Femur (tissue), 1 donor: ENCODE data around the gene SH2D6.
"Not testable (repeated sequence)": the region's sequence is repeated elsewhere in the genome, so short reads cannot be mapped to it uniquely, and the experiment has no call there.

Source experiments
- DNase-seq: peaks from one replicate; pipeline ENCODE4 v3.0.0-alpha.2; 2017

The SH2D6 gene

GRCh38 chr2:85422072-85422457, 3.6 kb downstream of the SH2D6 start:
- no peak for DNase-seq

- no peak for DNase-seq
Observed at GRCh38 chr2:85423525-85423924, 5.0 kb downstream of the SH2D6 start.

- DNase-seq: no peak
Observed at GRCh38 chr2:85425588-85425987, 7.1 kb downstream of the SH2D6 start.

GRCh38 chr2:85427300-85427835, 8.9 kb downstream of the SH2D6 start:
- no peak for DNase-seq

GRCh38 chr2:85428343-85428881, 9.9 kb downstream of the SH2D6 start:
- no peak for DNase-seq

GRCh38 chr2:85429213-85429923, 10.9 kb downstream of the SH2D6 start:
- DNase-seq: no peak

- no peak for DNase-seq
Observed at GRCh38 chr2:85429924-85430289, 11.4 kb downstream of the SH2D6 start.

GRCh38 chr2:85430752-85431569, 12.4 kb downstream of the SH2D6 start:
- DNase-seq: peak; percentile 88

GRCh38 chr2:85431570-85432205, 13.2 kb downstream of the SH2D6 start:
- no peak for DNase-seq

GRCh38 chr2:85433511-85434089, 15.1 kb downstream of the SH2D6 start:
- peak; percentile 94 for DNase-seq

- no peak for DNase-seq
Observed at GRCh38 chr2:85434696-85435095, 16.2 kb downstream of the SH2D6 start.

GRCh38 chr2:85435220-85435958, 16.9 kb downstream of the SH2D6 start:
- no peak for DNase-seq

GRCh38 chr2:85435981-85436835, 17.7 kb downstream of the SH2D6 start:
- DNase-seq: no peak

GRCh38 chr2:85436836-85437487, 18.4 kb downstream of the SH2D6 start:
- DNase-seq: no peak

GRCh38 chr2:85437488-85438200, 19.1 kb downstream of the SH2D6 start:
- peak; percentile 88 for DNase-seq

- peak; percentile 54 for DNase-seq
Observed at GRCh38 chr2:85438201-85439024, 19.9 kb downstream of the SH2D6 start.

- no peak for DNase-seq
Observed at GRCh38 chr2:85439025-85439472, 20.5 kb downstream of the SH2D6 start.

GRCh38 chr2:85439569-85439968, 21.1 kb downstream of the SH2D6 start:
- not testable (repeated sequence) for DNase-seq

GRCh38 chr2:85439986-85440385, 21.5 kb downstream of the SH2D6 start:
- DNase-seq: no peak
